Uterus (tissue), 2 donors: ENCODE results near the gene HSH2D.

ENCODE experiments used
- POLR2A ChIP-seq, 2 donors: fragments of 450-650 bp; IDR thresholded peaks; one replicate each; pipeline ENCODE4 v1.6.1; 2016; ENCODE audit warnings: antibody characterized with exemption in 2 of 2, mild to moderate bottlenecking in 1 of 2, moderate library complexity in 1 of 2
- TF ChIP-seq, protein P1 (sequence below), 4 experiments: fragments of 200-600 bp in 2 of 4; fragments of 450-650 bp in 2 of 4; sonication (generic) in 2 of 4; IDR thresholded peaks; one replicate each; pipeline ENCODE4 v1.5.1; 2016 to 2019; ENCODE audit warnings: antibody characterized with exemption in 4 of 4, mild to moderate bottlenecking in 2 of 4, moderate library complexity in 1 of 4

DNA sequence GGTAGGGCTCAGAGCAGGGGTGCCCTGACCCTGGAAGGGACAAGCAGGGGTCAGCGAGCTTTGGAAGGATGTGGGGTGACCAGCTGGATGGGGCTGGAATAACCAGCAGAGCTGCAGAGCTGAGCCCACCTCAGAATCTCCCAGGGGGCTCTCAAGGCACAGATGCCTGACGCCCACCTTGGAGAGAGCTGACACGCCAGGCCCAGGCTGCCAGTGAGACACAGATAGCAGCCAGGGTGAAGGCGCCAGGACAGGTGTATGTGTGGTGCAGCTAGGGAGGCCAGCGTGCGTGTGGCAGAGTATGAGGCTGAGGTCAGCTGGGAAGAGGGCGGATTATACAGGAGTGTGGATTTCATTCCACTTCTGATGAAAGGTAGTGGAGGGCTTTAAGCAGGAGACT, 63.2 kb downstream of the HSH2D start:
- TF ChIP-seq, protein P1, sequence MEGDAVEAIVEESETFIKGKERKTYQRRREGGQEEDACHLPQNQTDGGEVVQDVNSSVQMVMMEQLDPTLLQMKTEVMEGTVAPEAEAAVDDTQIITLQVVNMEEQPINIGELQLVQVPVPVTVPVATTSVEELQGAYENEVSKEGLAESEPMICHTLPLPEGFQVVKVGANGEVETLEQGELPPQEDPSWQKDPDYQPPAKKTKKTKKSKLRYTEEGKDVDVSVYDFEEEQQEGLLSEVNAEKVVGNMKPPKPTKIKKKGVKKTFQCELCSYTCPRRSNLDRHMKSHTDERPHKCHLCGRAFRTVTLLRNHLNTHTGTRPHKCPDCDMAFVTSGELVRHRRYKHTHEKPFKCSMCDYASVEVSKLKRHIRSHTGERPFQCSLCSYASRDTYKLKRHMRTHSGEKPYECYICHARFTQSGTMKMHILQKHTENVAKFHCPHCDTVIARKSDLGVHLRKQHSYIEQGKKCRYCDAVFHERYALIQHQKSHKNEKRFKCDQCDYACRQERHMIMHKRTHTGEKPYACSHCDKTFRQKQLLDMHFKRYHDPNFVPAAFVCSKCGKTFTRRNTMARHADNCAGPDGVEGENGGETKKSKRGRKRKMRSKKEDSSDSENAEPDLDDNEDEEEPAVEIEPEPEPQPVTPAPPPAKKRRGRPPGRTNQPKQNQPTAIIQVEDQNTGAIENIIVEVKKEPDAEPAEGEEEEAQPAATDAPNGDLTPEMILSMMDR (IDR thresholded peaks at IDR 0.05) = no peak
- TF ChIP-seq POLR2A (IDR thresholded peaks at IDR 0.05) = no peak
